ENCODE measurements around the gene KRTAP4-3.
"Not testable (repeated sequence)": the region's sequence is repeated elsewhere in the genome, so short reads cannot be mapped to it uniquely, and the experiment has no call there.

The KRTAP4-3 gene

GRCh38 chr17:41119696-41120690 lies 48.0 kb downstream of the KRTAP4-3 start:
- DNase-seq (ENCODE audit: low spot score); FAIRE-seq: not testable (repeated sequence)

DNA sequence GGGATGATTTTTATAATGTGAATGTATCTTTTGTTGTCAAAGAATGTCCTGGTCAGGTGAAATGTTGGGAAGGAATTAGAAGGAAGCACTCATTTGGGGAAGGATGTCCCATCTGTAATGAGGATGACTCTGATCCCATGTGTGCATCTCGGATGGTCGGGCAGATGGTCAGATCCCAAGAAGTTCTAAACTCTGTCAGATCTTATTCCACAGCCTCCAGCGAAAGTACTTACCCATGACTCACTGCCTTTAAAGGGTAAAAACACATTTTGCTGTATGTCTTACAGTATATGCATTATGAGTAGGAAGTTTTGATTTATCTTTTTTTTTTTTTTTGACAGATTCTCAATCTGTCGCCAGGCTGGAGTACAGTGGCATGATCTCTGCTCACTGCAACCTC lies 49.3 kb downstream of the KRTAP4-3 start:
- FAIRE-seq: no peak
- no peak for DNase-seq (ENCODE audit: low spot score)

DNA sequence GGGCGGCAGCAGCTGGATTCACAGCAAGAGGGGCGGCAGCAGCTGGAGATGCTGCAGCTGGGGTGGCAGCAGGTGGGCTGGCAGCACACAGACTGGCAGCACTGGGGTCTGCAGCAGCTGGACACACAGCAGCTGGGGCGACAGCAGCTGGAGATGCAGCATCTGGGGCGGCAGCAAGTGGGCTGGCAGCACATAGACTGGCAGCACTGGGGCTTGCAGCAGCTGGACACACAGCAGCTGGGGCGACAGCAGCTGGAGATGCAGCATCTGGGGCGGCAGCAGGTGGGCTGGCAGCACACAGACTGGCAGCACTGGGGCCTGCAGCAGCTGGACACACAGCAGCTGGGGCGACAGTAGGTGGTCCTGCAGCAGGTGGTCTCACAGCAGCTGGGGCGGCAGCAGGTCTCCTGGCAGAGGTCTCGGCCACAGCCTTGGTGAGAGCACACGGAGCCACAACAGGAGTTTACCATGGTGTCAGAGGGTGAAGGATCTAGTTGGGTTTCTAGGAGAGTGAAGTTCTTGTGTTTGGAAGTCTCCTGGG lies 50.1 kb downstream of the KRTAP4-3 start, which contains the start of gene KRTAP4-11:
TSS of gene KRTAP4-11 (minus strand) at position 528 of the 541 bp plus-strand sequence. CDS start at position 470, 58 bp downstream.
- FAIRE-seq; DNase-seq (ENCODE audit: low spot score): not testable (repeated sequence)
